Measurements from ENCODE around the gene TRIM44.

DNA sequence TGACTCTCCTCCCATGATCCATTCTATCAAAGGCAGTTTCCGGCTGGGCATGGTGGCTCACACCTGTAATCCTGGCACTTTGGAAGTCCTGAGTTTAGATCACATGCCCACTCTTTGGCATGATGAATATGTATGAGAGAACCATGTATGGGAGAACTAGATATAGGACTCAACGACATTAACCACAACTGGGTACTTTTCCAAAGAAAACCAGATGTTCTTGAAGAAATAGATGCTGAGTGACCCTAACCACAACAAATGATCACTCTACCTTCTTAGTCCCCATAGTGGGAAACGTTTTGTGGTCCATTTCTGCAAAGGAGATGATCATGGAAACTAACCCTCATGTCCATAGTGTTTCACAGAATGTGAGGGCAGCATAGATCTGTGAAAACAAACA, 30.7 kb upstream of the TRIM44 start:
- TF ChIP-seq, protein P1, sequence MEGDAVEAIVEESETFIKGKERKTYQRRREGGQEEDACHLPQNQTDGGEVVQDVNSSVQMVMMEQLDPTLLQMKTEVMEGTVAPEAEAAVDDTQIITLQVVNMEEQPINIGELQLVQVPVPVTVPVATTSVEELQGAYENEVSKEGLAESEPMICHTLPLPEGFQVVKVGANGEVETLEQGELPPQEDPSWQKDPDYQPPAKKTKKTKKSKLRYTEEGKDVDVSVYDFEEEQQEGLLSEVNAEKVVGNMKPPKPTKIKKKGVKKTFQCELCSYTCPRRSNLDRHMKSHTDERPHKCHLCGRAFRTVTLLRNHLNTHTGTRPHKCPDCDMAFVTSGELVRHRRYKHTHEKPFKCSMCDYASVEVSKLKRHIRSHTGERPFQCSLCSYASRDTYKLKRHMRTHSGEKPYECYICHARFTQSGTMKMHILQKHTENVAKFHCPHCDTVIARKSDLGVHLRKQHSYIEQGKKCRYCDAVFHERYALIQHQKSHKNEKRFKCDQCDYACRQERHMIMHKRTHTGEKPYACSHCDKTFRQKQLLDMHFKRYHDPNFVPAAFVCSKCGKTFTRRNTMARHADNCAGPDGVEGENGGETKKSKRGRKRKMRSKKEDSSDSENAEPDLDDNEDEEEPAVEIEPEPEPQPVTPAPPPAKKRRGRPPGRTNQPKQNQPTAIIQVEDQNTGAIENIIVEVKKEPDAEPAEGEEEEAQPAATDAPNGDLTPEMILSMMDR (conservative IDR thresholded peaks at IDR 0.05 in 1 of 2, IDR thresholded peaks at IDR 0.05 in 1 of 2; ENCODE audit: extremely low read depth in 1 of 2, insufficient read depth in 1 of 2, low read depth in 1 of 2, low read length in 2 of 2) = no peak
- TF ChIP-seq EZH2 (IDR thresholded peaks at IDR 0.05; ENCODE audit: borderline replicate concordance, low read length) = no peak
